ENCODE data around the gene DNAAF1.
A peak's percentile ranks its signal among the peaks of the same experiment; 100 is the strongest.

DNAAF1 gene

DNA sequence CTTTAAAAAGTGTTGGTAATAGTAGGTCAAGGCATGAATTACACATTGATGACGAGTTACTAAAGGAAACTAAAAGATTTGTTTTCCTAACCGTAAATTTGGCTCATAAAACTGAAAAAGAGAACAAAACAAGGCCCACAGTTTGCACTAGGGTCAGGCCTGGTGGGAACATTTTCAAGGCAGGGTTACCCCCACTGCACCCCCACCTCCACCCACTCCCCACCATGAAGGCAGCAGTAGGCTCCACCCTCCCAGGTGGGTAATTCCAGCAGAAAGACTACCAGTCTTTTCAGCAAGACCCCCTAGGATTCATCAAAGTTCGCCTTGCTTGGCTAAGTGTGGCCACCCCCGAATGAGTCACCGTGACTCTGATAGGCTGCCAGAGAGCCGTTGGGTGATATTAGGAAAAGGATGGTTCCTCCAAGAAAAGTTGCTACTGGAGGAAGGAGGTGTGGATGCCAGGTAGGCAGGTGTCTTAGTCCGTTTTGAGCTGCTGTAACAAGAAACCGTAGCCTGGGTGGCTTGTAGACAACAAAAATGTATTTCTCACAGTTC lies 8.6 kb downstream of the DNAAF1 start:
- TF ChIP-seq, protein P1, sequence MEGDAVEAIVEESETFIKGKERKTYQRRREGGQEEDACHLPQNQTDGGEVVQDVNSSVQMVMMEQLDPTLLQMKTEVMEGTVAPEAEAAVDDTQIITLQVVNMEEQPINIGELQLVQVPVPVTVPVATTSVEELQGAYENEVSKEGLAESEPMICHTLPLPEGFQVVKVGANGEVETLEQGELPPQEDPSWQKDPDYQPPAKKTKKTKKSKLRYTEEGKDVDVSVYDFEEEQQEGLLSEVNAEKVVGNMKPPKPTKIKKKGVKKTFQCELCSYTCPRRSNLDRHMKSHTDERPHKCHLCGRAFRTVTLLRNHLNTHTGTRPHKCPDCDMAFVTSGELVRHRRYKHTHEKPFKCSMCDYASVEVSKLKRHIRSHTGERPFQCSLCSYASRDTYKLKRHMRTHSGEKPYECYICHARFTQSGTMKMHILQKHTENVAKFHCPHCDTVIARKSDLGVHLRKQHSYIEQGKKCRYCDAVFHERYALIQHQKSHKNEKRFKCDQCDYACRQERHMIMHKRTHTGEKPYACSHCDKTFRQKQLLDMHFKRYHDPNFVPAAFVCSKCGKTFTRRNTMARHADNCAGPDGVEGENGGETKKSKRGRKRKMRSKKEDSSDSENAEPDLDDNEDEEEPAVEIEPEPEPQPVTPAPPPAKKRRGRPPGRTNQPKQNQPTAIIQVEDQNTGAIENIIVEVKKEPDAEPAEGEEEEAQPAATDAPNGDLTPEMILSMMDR (conservative IDR thresholded peaks at IDR 0.05), result no peak
- no peak overlapping the region for H3K27ac ChIP-seq

DNA sequence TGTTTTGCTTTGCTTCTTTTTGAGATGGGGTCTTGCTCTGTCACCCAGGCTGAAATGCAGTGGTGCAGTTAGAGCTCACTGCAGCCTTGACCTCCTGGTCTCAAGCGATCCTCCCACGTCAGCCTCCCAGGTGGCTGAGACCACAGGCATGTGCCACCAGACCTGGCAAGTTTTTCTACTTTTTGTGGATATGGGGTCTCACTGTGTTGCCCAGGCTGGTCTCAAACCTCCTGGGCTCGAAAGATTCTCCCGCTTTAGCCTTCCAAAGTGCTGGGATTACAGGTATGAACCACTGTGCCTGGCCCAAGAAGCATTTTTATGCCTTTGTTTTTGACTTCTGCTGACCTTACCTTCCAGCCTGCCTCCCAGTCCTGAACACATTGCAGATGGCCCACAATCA lies 10.1 kb downstream of the DNAAF1 start:
- TF ChIP-seq, protein P1 (conservative IDR thresholded peaks at IDR 0.05), result no peak
- no peak overlapping the region for H3K27ac ChIP-seq

DNA sequence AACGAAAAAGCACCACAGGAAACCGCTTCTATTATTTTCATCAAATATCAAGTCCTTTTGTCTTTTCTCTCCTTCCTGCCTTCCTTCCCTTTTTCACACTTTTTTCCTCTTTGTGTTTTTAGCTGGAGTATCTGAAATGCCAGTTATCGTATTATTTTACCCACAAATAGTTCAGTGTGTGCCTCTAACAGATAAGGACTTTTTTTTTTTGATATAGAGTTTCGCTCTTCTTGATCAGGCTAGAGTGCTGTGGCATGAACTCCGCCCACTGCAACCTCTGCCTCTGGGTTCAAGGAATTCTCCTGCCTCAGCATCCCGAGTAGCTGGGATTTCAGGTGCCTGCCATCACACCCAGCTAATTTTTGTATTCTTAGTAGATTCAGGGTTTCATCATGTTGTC lies 10.7 kb downstream of the DNAAF1 start:
- TF ChIP-seq, protein P1 (conservative IDR thresholded peaks at IDR 0.05), result no peak
- no peak overlapping the region for H3K27ac ChIP-seq

DNA sequence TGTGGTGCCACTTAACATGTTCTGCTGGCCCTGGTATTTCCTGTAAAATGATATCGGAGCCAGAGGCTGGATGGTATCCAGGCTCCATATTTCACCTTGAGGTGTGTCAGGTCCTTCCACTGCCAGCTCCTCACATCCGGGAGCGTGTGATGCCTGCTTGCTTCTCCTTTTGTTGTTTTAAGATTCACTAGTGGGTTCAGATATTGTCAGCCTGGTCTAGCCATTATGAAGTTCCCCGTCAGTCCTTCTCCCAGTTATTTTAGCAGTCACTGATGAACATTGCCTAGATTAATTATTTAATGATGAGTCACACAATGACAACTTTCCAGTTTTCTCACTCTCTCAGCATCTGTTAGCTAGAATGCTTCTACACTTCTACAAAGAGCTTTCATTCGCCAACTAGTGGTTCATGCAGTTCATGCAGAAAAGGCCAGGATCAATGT lies 11.3 kb downstream of the DNAAF1 start:
- no peak overlapping the region for H3K27ac ChIP-seq
- TF ChIP-seq, protein P1 (conservative IDR thresholded peaks at IDR 0.05), result 0 out of 2 replicates have a peak, but pooled peaks have one; percentile 19

DNA sequence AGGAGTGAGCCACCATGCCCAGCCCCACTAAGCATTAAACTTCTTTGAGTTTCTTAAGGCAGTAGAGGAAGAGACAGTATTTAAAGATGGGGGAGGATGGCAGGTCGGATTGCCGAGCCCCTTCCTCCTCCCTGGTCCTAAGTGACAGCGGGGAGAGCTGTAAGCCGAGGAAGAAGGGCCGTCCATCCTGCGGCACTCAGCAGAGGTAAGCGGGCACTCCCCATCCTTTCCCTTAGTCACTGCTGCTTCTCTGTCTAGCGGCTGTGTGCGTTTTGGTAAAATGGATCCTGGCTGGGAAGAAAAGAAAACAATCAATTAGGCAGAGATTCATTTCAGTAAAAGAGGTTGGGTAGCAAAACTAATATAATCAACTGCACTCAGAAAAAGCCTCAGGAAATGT lies 13.9 kb downstream of the DNAAF1 start:
- H3K27ac ChIP-seq, result no peak overlapping the region
- TF ChIP-seq, protein P1 (conservative IDR thresholded peaks at IDR 0.05), result no peak

DNA sequence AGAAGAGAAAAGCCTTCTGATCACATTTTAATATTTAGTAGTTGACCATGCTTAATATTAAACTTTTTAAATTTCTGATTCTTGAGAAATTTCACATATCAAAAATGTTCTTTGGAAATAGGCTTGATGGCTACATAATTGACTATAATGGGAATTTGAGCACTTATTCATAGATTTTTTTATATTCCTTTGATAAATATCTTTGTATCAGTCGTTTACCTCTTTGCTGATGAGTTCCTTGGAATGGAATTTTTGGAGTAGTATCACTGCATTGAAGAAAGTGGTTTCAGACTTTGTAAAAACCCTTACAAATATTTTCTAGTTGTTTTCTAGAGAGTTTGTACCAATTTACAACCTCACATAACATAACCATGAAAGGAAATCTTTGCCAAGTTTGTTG lies 14.7 kb downstream of the DNAAF1 start:
- TF ChIP-seq, protein P1 (conservative IDR thresholded peaks at IDR 0.05), result no peak
- no peak overlapping the region for H3K27ac ChIP-seq

DNA sequence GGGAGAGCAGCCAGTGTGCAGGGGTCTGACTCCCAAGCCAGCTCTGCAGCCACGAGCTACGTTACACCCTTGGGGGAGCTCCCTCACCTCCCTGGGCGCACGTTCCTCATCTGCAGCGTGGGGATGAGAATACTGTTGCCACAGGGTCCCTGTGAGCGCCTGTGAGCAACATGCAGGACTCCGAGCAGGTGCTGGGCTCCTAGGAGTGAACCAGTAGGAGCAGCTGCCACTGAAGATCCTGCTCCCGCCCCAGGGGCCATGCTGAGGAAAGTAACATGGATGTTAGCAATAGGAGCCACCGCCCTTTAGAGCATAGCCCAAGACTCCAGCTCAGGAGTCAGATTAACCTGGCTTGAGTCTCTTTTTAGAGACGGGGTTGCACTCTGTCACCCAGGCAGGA lies 15.9 kb downstream of the DNAAF1 start:
- TF ChIP-seq, protein P1 (conservative IDR thresholded peaks at IDR 0.05), result no peak
- H3K27ac ChIP-seq, result no peak overlapping the region
